Muscle layer of colon (tissue), 2 donors: Measurements from ENCODE around the gene ATP7B.
"Not testable (repeated sequence)": the region's sequence is repeated elsewhere in the genome, so short reads cannot be mapped to it uniquely, and the experiment has no call there.

Experiments used
- H3K27ac ChIP-seq: one replicate; pipeline ENCODE4 v1.7.0; 2013; ENCODE audit warnings: low read depth, mild to moderate bottlenecking, low read length, moderate library complexity
- H3K27me3 ChIP-seq, 2 donors: one replicate each; pipeline ENCODE4 v1.7.0; 2013; ENCODE audit warnings: low read length in 2 of 2, mild to moderate bottlenecking in 2 of 2; ENCODE audit not compliant: insufficient read depth in 2 of 2, control insufficient read depth in 1 of 2
- H3K36me3 ChIP-seq: one replicate; pipeline ENCODE4 v1.7.0; 2013; ENCODE audit warnings: mild to moderate bottlenecking, low read length; ENCODE audit not compliant: insufficient read depth
- H3K4me1 ChIP-seq: one replicate; pipeline ENCODE4 v1.7.0; 2013; ENCODE audit warnings: mild to moderate bottlenecking, low read length; ENCODE audit not compliant: insufficient read depth
- H3K4me3 ChIP-seq, 2 donors: one replicate each; pipeline ENCODE4 v1.7.0; 2013; ENCODE audit warnings: low read length in 2 of 2, low read depth in 1 of 2, mild to moderate bottlenecking in 1 of 2, moderate library complexity in 1 of 2
- H3K9ac ChIP-seq: one replicate; pipeline ENCODE4 v1.7.0; 2013; ENCODE audit warnings: low read length
- H3K9me3 ChIP-seq: one replicate; pipeline ENCODE4 v1.7.0; 2013; ENCODE audit warnings: mild to moderate bottlenecking, low read length
- donor health status: abdominal sarcoma.
- donor health status: Adenocarcinoma of cecum.

Gene ATP7B

GRCh38 chr13:52010890-52011631 is at the start of gene ATP7B:
Gene ATP7B, minus strand, starts transcription at chr13:52011450. Its CDS starts 113 bp downstream, at chr13:52011337.
- peak within 1 kb of the TSS; percentile 78 for H3K9ac ChIP-seq
- H3K4me3 ChIP-seq: peak within 1 kb of the TSS; percentile 90 to 99
- H3K27ac ChIP-seq: peak within 1 kb of the TSS; percentile 70
- H3K36me3 ChIP-seq: no peaks in the 10 kb centered on the region
- no peaks in the 10 kb centered on the region for H3K9me3 ChIP-seq
- peaks cover 24% of the 10 kb centered on the region for H3K4me1 ChIP-seq
- no peaks in the 10 kb centered on the region for H3K27me3 ChIP-seq

- Histone ChIP-seq H3K4me3 (no peak overlapping the region), H3K27me3 (no peaks in the 10 kb centered on the region), H3K9me3 (no peaks in the 10 kb centered on the region), H3K27ac (no peak overlapping the region), H3K9ac (no peak overlapping the region), H3K36me3 (no peaks in the 10 kb centered on the region), H3K4me1 (no peaks in the 10 kb centered on the region)
Observed at GRCh38 chr13:52053460-52053859, 42.2 kb upstream of the ATP7B start.

GRCh38 chr13:52051400-52051799 is 40.1 kb upstream of the ATP7B start:
- H3K36me3 ChIP-seq: no peaks in the 10 kb centered on the region
- no peaks in the 10 kb centered on the region for H3K27me3 ChIP-seq
- H3K27ac ChIP-seq: no peak overlapping the region
- H3K9ac ChIP-seq: no peak overlapping the region
- no peaks in the 10 kb centered on the region for H3K4me1 ChIP-seq
- H3K9me3 ChIP-seq: no peaks in the 10 kb centered on the region
- H3K4me3 ChIP-seq: no peak overlapping the region

GRCh38 chr13:52048516-52048915 is 37.3 kb upstream of the ATP7B start:
- H3K4me1 ChIP-seq: no peaks in the 10 kb centered on the region

GRCh38 chr13:52047463-52047862 is 36.2 kb upstream of the ATP7B start:
- H3K9me3 ChIP-seq: no peaks in the 10 kb centered on the region
- H3K36me3 ChIP-seq: no peaks in the 10 kb centered on the region
- H3K27me3 ChIP-seq: no peaks in the 10 kb centered on the region
- H3K9ac ChIP-seq: no peak overlapping the region
- H3K4me1 ChIP-seq: no peaks in the 10 kb centered on the region
- H3K27ac ChIP-seq: no peak overlapping the region
- no peak overlapping the region for H3K4me3 ChIP-seq

More at GRCh38 chr13:52048516-52048915, 37.3 kb upstream of the ATP7B start:
- Histone ChIP-seq H3K9ac (no peak overlapping the region), H3K27me3 (no peaks in the 10 kb centered on the region), H3K36me3 (no peaks in the 10 kb centered on the region), H3K27ac (no peak overlapping the region), H3K9me3 (no peaks in the 10 kb centered on the region), H3K4me3 (no peak overlapping the region)

GRCh38 chr13:52043675-52044074 is 32.4 kb upstream of the ATP7B start:
- Histone ChIP-seq H3K9ac (no peak overlapping the region), H3K4me1 (no peaks in the 10 kb centered on the region), H3K4me3 (no peak overlapping the region), H3K27ac (no peak overlapping the region), H3K9me3 (no peaks in the 10 kb centered on the region), H3K27me3 (no peaks in the 10 kb centered on the region), H3K36me3 (no peaks in the 10 kb centered on the region)

GRCh38 chr13:52036037-52036436 is 24.8 kb upstream of the ATP7B start:
- Histone ChIP-seq H3K4me3 (no peak overlapping the region), H3K4me1 (no peaks in the 10 kb centered on the region), H3K9me3 (no peaks in the 10 kb centered on the region), H3K36me3 (peaks cover 4% of the 10 kb centered on the region), H3K27me3 (no peaks in the 10 kb centered on the region), H3K27ac (no peak overlapping the region), H3K9ac (no peak overlapping the region)

- Histone ChIP-seq H3K4me1 (no peaks in the 10 kb centered on the region), H3K27me3 (no peaks in the 10 kb centered on the region), H3K4me3 (no peak overlapping the region), H3K9ac (no peak overlapping the region), H3K9me3 (no peaks in the 10 kb centered on the region), H3K36me3 (peaks cover 4% of the 10 kb centered on the region), H3K27ac (no peak overlapping the region)
Observed at GRCh38 chr13:52034616-52035226, 23.5 kb upstream of the ATP7B start.

GRCh38 chr13:52033039-52033438 is 21.8 kb upstream of the ATP7B start:
- Histone ChIP-seq H3K4me1 (no peaks in the 10 kb centered on the region), H3K4me3 (no peak overlapping the region), H3K27ac (no peak overlapping the region), H3K9me3 (no peaks in the 10 kb centered on the region), H3K27me3 (no peaks in the 10 kb centered on the region), H3K36me3 (peaks cover 4% of the 10 kb centered on the region), H3K9ac (no peak overlapping the region)

- not testable (repeated sequence) for H3K4me3 ChIP-seq, H3K4me1 ChIP-seq, H3K27ac ChIP-seq, H3K9ac ChIP-seq, H3K36me3 ChIP-seq, H3K9me3 ChIP-seq, H3K27me3 ChIP-seq
Observed at GRCh38 chr13:52030401-52030800, 19.2 kb upstream of the ATP7B start.

- no peak overlapping the region for H3K9ac ChIP-seq
- no peaks in the 10 kb centered on the region for H3K9me3 ChIP-seq
- peaks cover 15% of the 10 kb centered on the region for H3K36me3 ChIP-seq
- no peaks in the 10 kb centered on the region for H3K4me1 ChIP-seq
- no peak overlapping the region for H3K27ac ChIP-seq
- no peak overlapping the region for H3K4me3 ChIP-seq
- no peaks in the 10 kb centered on the region for H3K27me3 ChIP-seq
Observed at GRCh38 chr13:52029569-52029968, 18.3 kb upstream of the ATP7B start.

GRCh38 chr13:52027832-52028231 is 16.6 kb upstream of the ATP7B start:
- Histone ChIP-seq H3K9ac (no peak overlapping the region), H3K27me3 (no peaks in the 10 kb centered on the region), H3K9me3 (no peaks in the 10 kb centered on the region), H3K27ac (no peak overlapping the region), H3K4me3 (no peak overlapping the region), H3K36me3 (peaks cover 23% of the 10 kb centered on the region), H3K4me1 (no peaks in the 10 kb centered on the region)
